Thymus (tissue), 11 donors: ENCODE results near the gene NRL. TPM values are rescaled to one million over a fixed set of nuclear protein-coding genes. Genes with fewer than 3 reads are reported as not detected.

Experiments
- DNase-seq, 9 donors: peaks; one replicate each; pipeline ENCODE4 v3.0.0-alpha.2; 2013; ENCODE audit warnings: low spot score in 9 of 9, low read depth in 6 of 9, missing footprints in 1 of 9
- H3K27ac ChIP-seq, 2 donors: one replicate each; pipeline ENCODE4 v1.5.1; 2013; ENCODE audit warnings: control low read depth in 1 of 2, low read depth in 1 of 2, low read length in 1 of 2, mild to moderate bottlenecking in 1 of 2, moderate library complexity in 1 of 2
- H3K27me3 ChIP-seq, 2 donors: one replicate each; pipeline ENCODE4 v1.5.1; 2013; ENCODE audit warnings: low read length in 1 of 2; ENCODE audit not compliant: control insufficient read depth in 2 of 2, insufficient read depth in 1 of 2
- H3K36me3 ChIP-seq, 2 donors: one replicate each; pipeline ENCODE4 v1.5.1; 2013; ENCODE audit warnings: low read length in 1 of 2, mild to moderate bottlenecking in 1 of 2, moderate library complexity in 1 of 2; ENCODE audit not compliant: control insufficient read depth in 2 of 2, insufficient read depth in 2 of 2
- H3K4me1 ChIP-seq, 2 donors: one replicate each; pipeline ENCODE4 v1.5.1; 2013; ENCODE audit warnings: low read length in 2 of 2; ENCODE audit not compliant: control insufficient read depth in 2 of 2, insufficient read depth in 2 of 2
- H3K4me3 ChIP-seq, 2 donors: one replicate each; pipeline ENCODE4 v1.5.1; 2013; ENCODE audit warnings: low read length in 2 of 2, control low read depth in 1 of 2, mild to moderate bottlenecking in 1 of 2
- H3K9me3 ChIP-seq, 2 donors: one replicate each; pipeline ENCODE4 v1.5.1; 2013; ENCODE audit warnings: low read length in 1 of 2, mild to moderate bottlenecking in 1 of 2; ENCODE audit not compliant: control insufficient read depth in 2 of 2, insufficient read depth in 1 of 2
- WGBS: extraction: QIAGEN DNeasy Blood & Tissue Kit; methylation state at CpG from one replicate; pipeline ENCODE4 v1.1.7; 2013; 5-methylcytosine and 5-hydroxymethylcytosine counted together
- polyA plus RNA-seq: library from polyadenylated mRNA; stranded (reverse); fragments of 200-250 nt; gene quantifications from one replicate; pipeline ENCODE4 v1.2.3, GENCODE V29; 2013
- total RNA-seq: library from RNA; stranded (reverse); fragments of 120-200 nt; gene quantifications from one replicate; pipeline ENCODE4 v1.2.4, GENCODE V29; 2013
- donor health status: healthy.

Gene NRL
- total and polyA plus RNA-seq, 2 donors, result 3.4 to 4.7 TPM

- WGBS, result 94% methylated on average over 10 of the region's 10 CpGs
- Histone ChIP-seq H3K4me3 (no peak overlapping the region), H3K4me1 (peaks cover 3 to 20% of the 10 kb centered on the region in 2 donors), H3K36me3 (no peaks in the 10 kb centered on the region), H3K27me3 (peaks cover 3 to 30% of the 10 kb centered on the region in 2 donors), H3K9me3 (peaks cover 0 to 3% of the 10 kb centered on the region in 2 donors), H3K27ac (no peak overlapping the region)
- DNase-seq, result no peak
Measured at GRCh38 chr14:24055971-24056799, 58.6 kb downstream of the NRL start.

- Histone ChIP-seq H3K4me3 (no peak overlapping the region), H3K27ac (no peak overlapping the region), H3K27me3 (peaks cover 3 to 33% of the 10 kb centered on the region in 2 donors), H3K9me3 (peaks cover 0 to 3% of the 10 kb centered on the region in 2 donors), H3K4me1 (peaks cover 3 to 21% of the 10 kb centered on the region in 2 donors), H3K36me3 (no peaks in the 10 kb centered on the region)
- over 99% methylated on average over 9 of the region's 9 CpGs for WGBS
- DNase-seq, result no peak
Measured at GRCh38 chr14:24054646-24055045, 60.1 kb downstream of the NRL start.

- H3K27me3 ChIP-seq, result peaks cover 3 to 33% of the 10 kb centered on the region in 2 donors
- DNase-seq, result no peak
Measured at GRCh38 chr14:24054324-24054641, 60.5 kb downstream of the NRL start.

GRCh38 chr14:24053548-24054323 lies 61.0 kb downstream of the NRL start:
- no peaks in the 10 kb centered on the region for H3K36me3 ChIP-seq
- WGBS, result 96% methylated on average over 10 of the region's 10 CpGs

More at GRCh38 chr14:24054324-24054641, 60.5 kb downstream of the NRL start:
- H3K4me3 ChIP-seq, result no peak overlapping the region
- peaks cover 0 to 3% of the 10 kb centered on the region in 2 donors for H3K9me3 ChIP-seq
- 98% methylated on average over 6 of the region's 6 CpGs for WGBS
- H3K36me3 ChIP-seq, result no peaks in the 10 kb centered on the region
- no peak overlapping the region for H3K27ac ChIP-seq
- H3K4me1 ChIP-seq, result peaks cover 3 to 21% of the 10 kb centered on the region in 2 donors

GRCh38 chr14:24052656-24053547 lies 61.8 kb downstream of the NRL start:
- Histone ChIP-seq H3K27ac (no peak overlapping the region), H3K27me3 (peaks cover 3 to 33% of the 10 kb centered on the region in 2 donors), H3K4me3 (peak overlapping the region; percentile 48 to 58), H3K4me1 (peaks cover 3 to 15% of the 10 kb centered on the region in 2 donors), H3K36me3 (no peaks in the 10 kb centered on the region), H3K9me3 (peaks cover 0 to 3% of the 10 kb centered on the region in 2 donors)
- DNase-seq, result no peak
- 74% methylated on average over 20 of the region's 20 CpGs for WGBS

More at GRCh38 chr14:24053548-24054323, 61.0 kb downstream of the NRL start:
- peaks cover 3 to 33% of the 10 kb centered on the region in 2 donors for H3K27me3 ChIP-seq
- H3K4me3 ChIP-seq, result no peak overlapping the region
- peaks cover 3 to 21% of the 10 kb centered on the region in 2 donors for H3K4me1 ChIP-seq
- no peak overlapping the region for H3K27ac ChIP-seq
- H3K9me3 ChIP-seq, result peaks cover 0 to 3% of the 10 kb centered on the region in 2 donors
- DNase-seq, result no peak

- peaks cover 3 to 33% of the 10 kb centered on the region in 2 donors for H3K27me3 ChIP-seq
- under 1% methylated on average over 92 of the region's 92 CpGs for WGBS
- H3K4me3 ChIP-seq, result peak within 1 kb of the TSS; percentile 48 to 58
- no peak within 1 kb of the TSS for H3K27ac ChIP-seq
- peak in 8 of 9 donors; percentile 20 to 71 (median 46) for DNase-seq
- H3K9me3 ChIP-seq, result peaks cover 0 to 3% of the 10 kb centered on the region in 2 donors
- no peaks in the 10 kb centered on the region for H3K36me3 ChIP-seq
- H3K4me1 ChIP-seq, result peaks cover 3 to 15% of the 10 kb centered on the region in 2 donors
Measured at GRCh38 chr14:24051789-24052655, 62.7 kb downstream of the NRL start, which contains the start of gene CARMIL3. CARMIL3 (plus strand) TSS chr14:24052009; CDS start chr14:24052154, 145 bp downstream.

- peak overlapping the region; percentile 42 to 58 for H3K4me3 ChIP-seq
- peaks cover 3 to 33% of the 10 kb centered on the region in 2 donors for H3K27me3 ChIP-seq
- H3K4me1 ChIP-seq, result peaks cover 3 to 15% of the 10 kb centered on the region in 2 donors
- no peaks in the 10 kb centered on the region for H3K36me3 ChIP-seq
- 42% methylated on average over 20 of the region's 20 CpGs for WGBS
- peaks cover 0 to 3% of the 10 kb centered on the region in 2 donors for H3K9me3 ChIP-seq
- peak in 1 of 9 donors; percentile 9 for DNase-seq
- H3K27ac ChIP-seq, result no peak overlapping the region
Measured at GRCh38 chr14:24051176-24051788, 63.5 kb downstream of the NRL start.
